ENCODE results near the gene SKP2.

DNA sequence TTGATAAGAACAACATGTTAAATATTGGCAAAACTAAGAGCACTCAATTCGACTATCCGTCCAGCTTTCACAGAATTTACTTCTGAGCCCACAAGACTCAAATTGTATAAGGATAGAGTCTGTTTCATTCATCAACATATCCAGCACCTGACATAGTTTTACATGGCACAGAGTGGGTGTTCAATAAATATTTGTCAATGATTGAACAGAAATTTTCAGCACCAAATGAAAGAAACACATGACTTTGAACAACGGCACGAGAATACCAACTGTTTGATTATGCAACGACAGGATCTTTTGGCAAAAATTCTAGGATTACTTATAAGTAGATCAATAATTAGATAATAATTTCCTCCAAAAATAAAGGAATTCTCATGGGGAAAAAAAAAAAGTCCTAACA, 41.8 kb downstream of the SKP2 start:
- TF ChIP-seq, protein P1, sequence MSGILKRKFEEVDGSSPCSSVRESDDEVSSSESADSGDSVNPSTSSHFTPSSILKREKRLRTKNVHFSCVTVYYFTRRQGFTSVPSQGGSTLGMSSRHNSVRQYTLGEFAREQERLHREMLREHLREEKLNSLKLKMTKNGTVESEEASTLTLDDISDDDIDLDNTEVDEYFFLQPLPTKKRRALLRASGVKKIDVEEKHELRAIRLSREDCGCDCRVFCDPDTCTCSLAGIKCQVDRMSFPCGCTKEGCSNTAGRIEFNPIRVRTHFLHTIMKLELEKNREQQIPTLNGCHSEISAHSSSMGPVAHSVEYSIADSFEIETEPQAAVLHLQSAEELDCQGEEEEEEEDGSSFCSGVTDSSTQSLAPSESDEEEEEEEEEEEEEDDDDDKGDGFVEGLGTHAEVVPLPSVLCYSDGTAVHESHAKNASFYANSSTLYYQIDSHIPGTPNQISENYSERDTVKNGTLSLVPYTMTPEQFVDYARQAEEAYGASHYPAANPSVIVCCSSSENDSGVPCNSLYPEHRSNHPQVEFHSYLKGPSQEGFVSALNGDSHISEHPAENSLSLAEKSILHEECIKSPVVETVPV (CRISPR knock-in tag; IDR thresholded peaks at IDR 0.05): no peak
- TF ChIP-seq RARB (CRISPR knock-in tag; IDR thresholded peaks at IDR 0.05): no peak
- TF ChIP-seq GLIS3 (CRISPR knock-in tag; IDR thresholded peaks at IDR 0.05): no peak
- no peak for TF ChIP-seq ESRRG (CRISPR knock-in tag; IDR thresholded peaks at IDR 0.05)
- no peak for TF ChIP-seq CREB5 (CRISPR knock-in tag; IDR thresholded peaks at IDR 0.05; ENCODE audit: low read depth)
- TF ChIP-seq ZFP3 (CRISPR knock-in tag; IDR thresholded peaks at IDR 0.05): no peak
- TF ChIP-seq ZNF70 (CRISPR knock-in tag; IDR thresholded peaks at IDR 0.05): no peak
- TF ChIP-seq, protein P2, sequence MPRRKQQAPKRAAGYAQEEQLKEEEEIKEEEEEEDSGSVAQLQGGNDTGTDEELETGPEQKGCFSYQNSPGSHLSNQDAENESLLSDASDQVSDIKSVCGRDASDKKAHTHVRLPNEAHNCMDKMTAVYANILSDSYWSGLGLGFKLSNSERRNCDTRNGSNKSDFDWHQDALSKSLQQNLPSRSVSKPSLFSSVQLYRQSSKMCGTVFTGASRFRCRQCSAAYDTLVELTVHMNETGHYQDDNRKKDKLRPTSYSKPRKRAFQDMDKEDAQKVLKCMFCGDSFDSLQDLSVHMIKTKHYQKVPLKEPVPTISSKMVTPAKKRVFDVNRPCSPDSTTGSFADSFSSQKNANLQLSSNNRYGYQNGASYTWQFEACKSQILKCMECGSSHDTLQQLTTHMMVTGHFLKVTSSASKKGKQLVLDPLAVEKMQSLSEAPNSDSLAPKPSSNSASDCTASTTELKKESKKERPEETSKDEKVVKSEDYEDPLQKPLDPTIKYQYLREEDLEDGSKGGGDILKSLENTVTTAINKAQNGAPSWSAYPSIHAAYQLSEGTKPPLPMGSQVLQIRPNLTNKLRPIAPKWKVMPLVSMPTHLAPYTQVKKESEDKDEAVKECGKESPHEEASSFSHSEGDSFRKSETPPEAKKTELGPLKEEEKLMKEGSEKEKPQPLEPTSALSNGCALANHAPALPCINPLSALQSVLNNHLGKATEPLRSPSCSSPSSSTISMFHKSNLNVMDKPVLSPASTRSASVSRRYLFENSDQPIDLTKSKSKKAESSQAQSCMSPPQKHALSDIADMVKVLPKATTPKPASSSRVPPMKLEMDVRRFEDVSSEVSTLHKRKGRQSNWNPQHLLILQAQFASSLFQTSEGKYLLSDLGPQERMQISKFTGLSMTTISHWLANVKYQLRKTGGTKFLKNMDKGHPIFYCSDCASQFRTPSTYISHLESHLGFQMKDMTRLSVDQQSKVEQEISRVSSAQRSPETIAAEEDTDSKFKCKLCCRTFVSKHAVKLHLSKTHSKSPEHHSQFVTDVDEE (CRISPR knock-in tag; IDR thresholded peaks at IDR 0.05): no peak
- no peak for TF ChIP-seq ZC3H10 (CRISPR knock-in tag; IDR thresholded peaks at IDR 0.05)

Measured in SK-N-SH treated with all-trans-retinoic acid at 6 μM for 48 hours (cell line).